Loucy (cell line): Measurements from ENCODE around the gene CCDC141.

ENCODE experiments used
- H2AFZ ChIP-seq: fragments of 200-600 bp; sonication (generic); 2 replicates; pipeline ENCODE4 v1.6.0; 2016; ENCODE audit warnings: antibody characterized with exemption, mild to moderate bottlenecking, low read length, moderate library complexity
- H3F3A ChIP-seq: fragments of 200-600 bp; 2 replicates; pipeline ENCODE4 v1.6.0; 2016; ENCODE audit warnings: antibody characterized with exemption, low read depth, mild to moderate bottlenecking
- H3K27me3 ChIP-seq: fragments of 200-600 bp; sonication (generic); 2 replicates; pipeline ENCODE4 v1.6.1; 2014; ENCODE audit warnings: low read length, mild to moderate bottlenecking; ENCODE audit not compliant: insufficient read depth, poor library complexity, severe bottlenecking
- H3K36me3 ChIP-seq: fragments of 200-600 bp; sonication (generic); 2 replicates; pipeline ENCODE4 v1.6.1; 2016; ENCODE audit warnings: low read length; ENCODE audit not compliant: insufficient read depth
- H3K4me1 ChIP-seq: fragments of 200-600 bp; sonication (generic); 2 replicates; pipeline ENCODE4 v1.5.1; 2014; ENCODE audit warnings: low read length, mild to moderate bottlenecking; ENCODE audit not compliant: insufficient read depth, poor library complexity, severe bottlenecking
- H3K4me2 ChIP-seq: fragments of 200-600 bp; sonication (generic); 2 replicates; pipeline ENCODE4 v1.6.0; 2014; ENCODE audit warnings: antibody characterized with exemption, low read length, low read depth, mild to moderate bottlenecking; ENCODE audit not compliant: poor library complexity, severe bottlenecking
- H3K4me3 ChIP-seq: fragments of 200-600 bp; sonication (generic); 2 replicates; pipeline ENCODE4 v1.5.1; 2014; ENCODE audit warnings: low read length, mild to moderate bottlenecking, mixed read lengths; ENCODE audit not compliant: poor library complexity, severe bottlenecking
- H3K79me2 ChIP-seq: fragments of 200-600 bp; sonication (generic); 2 replicates; pipeline ENCODE4 v1.6.1; 2014; ENCODE audit warnings: low read length; ENCODE audit not compliant: insufficient read depth
- H3K9ac ChIP-seq: fragments of 200-600 bp; sonication (generic); 2 replicates; pipeline ENCODE4 v1.6.0; 2014; ENCODE audit warnings: mild to moderate bottlenecking, low read depth, low read length, moderate library complexity; ENCODE audit not compliant: poor library complexity, severe bottlenecking
- H3K9me2 ChIP-seq: fragments of 200-600 bp; sonication (generic); replicated peaks from 2 replicates; pipeline ENCODE4 v1.6.1; 2016; ENCODE audit warnings: low read depth, low read length, mixed read lengths
- H3K9me3 ChIP-seq: fragments of 200-600 bp; sonication (generic); 2 replicates; pipeline ENCODE4 v1.6.1; 2014; ENCODE audit warnings: mild to moderate bottlenecking, antibody characterized with exemption, low read length, low read depth; ENCODE audit not compliant: insufficient read depth
- H4K20me1 ChIP-seq: fragments of 200-600 bp; sonication (generic); 2 replicates; pipeline ENCODE4 v1.6.0; 2014; ENCODE audit warnings: antibody characterized with exemption, low read length, mild to moderate bottlenecking; ENCODE audit not compliant: insufficient read depth, poor library complexity, severe bottlenecking
- CTCF ChIP-seq: fragments of 200-600 bp; sonication (generic); conservative IDR thresholded peaks from 2 replicates; pipeline ENCODE4 v1.5.1; 2014; ENCODE audit warnings: mild to moderate bottlenecking, antibody characterized with exemption, low read length
- EZH2phosphoT487 ChIP-seq: fragments of 200-600 bp; IDR thresholded peaks from 2 replicates; pipeline ENCODE4 v1.6.1; 2018; ENCODE audit warnings: antibody characterized with exemption, mild to moderate bottlenecking, moderate library complexity, borderline replicate concordance

CCDC141 gene

GRCh38 chr2:178859730-178860129, 190.2 kb downstream of the CCDC141 start:
- Histone ChIP-seq H3K36me3 (no peaks in the 10 kb centered on the region), H2AFZ (no peak overlapping the region), H3K4me2 (no peak overlapping the region), H3K9me3 (no peaks in the 10 kb centered on the region), H3K4me1 (no peaks in the 10 kb centered on the region), H4K20me1 (no peaks in the 10 kb centered on the region), H3K9ac (no peak overlapping the region), H3F3A (no peaks in the 10 kb centered on the region), H3K27me3 (no peaks in the 10 kb centered on the region), H3K9me2 (no peaks in the 10 kb centered on the region), H3K79me2 (no peaks in the 10 kb centered on the region), H3K4me3 (no peak overlapping the region)
- TF ChIP-seq EZH2phosphoT487, result no peak
- no peak for TF ChIP-seq CTCF

GRCh38 chr2:178858896-178859625, 190.9 kb downstream of the CCDC141 start:
- Histone ChIP-seq H3K9me3 (no peaks in the 10 kb centered on the region), H3F3A (no peaks in the 10 kb centered on the region), H3K9ac (no peak overlapping the region), H3K4me3 (no peak overlapping the region), H3K4me1 (no peaks in the 10 kb centered on the region), H3K79me2 (no peaks in the 10 kb centered on the region), H3K9me2 (no peaks in the 10 kb centered on the region), H3K36me3 (no peaks in the 10 kb centered on the region), H4K20me1 (no peaks in the 10 kb centered on the region), H3K27me3 (no peaks in the 10 kb centered on the region), H3K4me2 (no peak overlapping the region), H2AFZ (no peak overlapping the region)
- no peak for TF ChIP-seq CTCF
- TF ChIP-seq EZH2phosphoT487, result no peak

- Histone ChIP-seq H3K4me1 (no peaks in the 10 kb centered on the region), H3K9ac (no peak overlapping the region), H3K36me3 (no peaks in the 10 kb centered on the region), H3K27me3 (no peaks in the 10 kb centered on the region), H3K9me3 (no peaks in the 10 kb centered on the region), H3F3A (no peaks in the 10 kb centered on the region), H4K20me1 (no peaks in the 10 kb centered on the region), H3K9me2 (no peaks in the 10 kb centered on the region), H2AFZ (no peak overlapping the region), H3K79me2 (no peaks in the 10 kb centered on the region), H3K4me2 (no peak overlapping the region), H3K4me3 (no peak overlapping the region)
- TF ChIP-seq CTCF, result no peak
- TF ChIP-seq EZH2phosphoT487, result no peak
Measured at GRCh38 chr2:178855151-178855550, 194.8 kb downstream of the CCDC141 start.
